Measurements from ENCODE around the gene KRT4.
A peak's percentile ranks its signal among the peaks of the same experiment; 100 is the strongest.

KRT4 gene

GRCh38 chr12:52826611-52827498 is 12.9 kb upstream of the KRT4 start:
- Mint-ChIP-seq H3K4me3 (no peak overlapping the region), H3K36me3 (ENCODE audit: low read depth) (no peaks in the 10 kb centered on the region), H3K9me3 (no peaks in the 10 kb centered on the region), H3K27me3 (ENCODE audit: low read depth) (peaks cover 8% of the 10 kb centered on the region), H3K27ac (peak overlapping the region in 2 of 3 experiments; percentile 14 to 25), H3K4me1 (no peaks in the 10 kb centered on the region)
- no peak for TF ChIP-seq CTCF (IDR thresholded peaks at IDR 0.05; ENCODE audit: unreplicated experiment in 3 of 3)

- H3K27me3 Mint-ChIP-seq (ENCODE audit: low read depth), result peaks cover 8% of the 10 kb centered on the region
- no peak for TF ChIP-seq CTCF (IDR thresholded peaks at IDR 0.05; ENCODE audit: unreplicated experiment in 3 of 3)
- no peaks in the 10 kb centered on the region for H3K36me3 Mint-ChIP-seq (ENCODE audit: low read depth)
Measured at GRCh38 chr12:52825961-52826360, 12.0 kb upstream of the KRT4 start.

GRCh38 chr12:52824741-52825410 is 11.0 kb upstream of the KRT4 start:
- H3K4me3 Mint-ChIP-seq, result no peak overlapping the region

More at GRCh38 chr12:52825961-52826360, 12.0 kb upstream of the KRT4 start:
- Mint-ChIP-seq H3K9me3 (no peaks in the 10 kb centered on the region), H3K27ac (no peak overlapping the region), H3K4me3 (no peak overlapping the region), H3K4me1 (peaks cover 3% of the 10 kb centered on the region)

GRCh38 chr12:52823761-52824450 is 10.0 kb upstream of the KRT4 start:
- Mint-ChIP-seq H3K4me1 (peaks cover 20% of the 10 kb centered on the region), H3K27ac (no peak overlapping the region), H3K9me3 (no peaks in the 10 kb centered on the region), H3K4me3 (no peak overlapping the region), H3K36me3 (ENCODE audit: low read depth) (no peaks in the 10 kb centered on the region), H3K27me3 (ENCODE audit: low read depth) (peaks cover 9% of the 10 kb centered on the region)
- TF ChIP-seq CTCF (IDR thresholded peaks at IDR 0.05; ENCODE audit: unreplicated experiment in 3 of 3), result no peak

More at GRCh38 chr12:52824741-52825410, 11.0 kb upstream of the KRT4 start:
- peaks cover 13% of the 10 kb centered on the region for H3K27me3 Mint-ChIP-seq (ENCODE audit: low read depth)
- H3K9me3 Mint-ChIP-seq, result no peaks in the 10 kb centered on the region
- no peaks in the 10 kb centered on the region for H3K36me3 Mint-ChIP-seq (ENCODE audit: low read depth)
- no peak overlapping the region for H3K27ac Mint-ChIP-seq
- H3K4me1 Mint-ChIP-seq, result peaks cover 13% of the 10 kb centered on the region
- TF ChIP-seq CTCF (IDR thresholded peaks at IDR 0.05; ENCODE audit: unreplicated experiment in 3 of 3), result no peak

GRCh38 chr12:52822771-52823510 is 9.0 kb upstream of the KRT4 start:
- H3K4me3 Mint-ChIP-seq, result no peak overlapping the region
- no peak for TF ChIP-seq CTCF (IDR thresholded peaks at IDR 0.05; ENCODE audit: unreplicated experiment in 3 of 3)
- no peak overlapping the region for H3K27ac Mint-ChIP-seq
- H3K4me1 Mint-ChIP-seq, result peaks cover 29% of the 10 kb centered on the region
- no peaks in the 10 kb centered on the region for H3K36me3 Mint-ChIP-seq (ENCODE audit: low read depth)
- H3K27me3 Mint-ChIP-seq (ENCODE audit: low read depth), result peaks cover 9% of the 10 kb centered on the region
- no peaks in the 10 kb centered on the region for H3K9me3 Mint-ChIP-seq
